BJ (cell line): ENCODE measurements around the gene SLC25A36. TPM values are rescaled to one million over a fixed set of nuclear protein-coding genes. Genes with fewer than 3 reads are reported as not detected.

Experiments used
- CTCF ChIA-PET: fragments of 350-600 bp; formaldehyde crosslinking; extraction: SDS; loops from one replicate; lab custom pipeline; 2021; ENCODE audit warnings: antibody characterized with exemption, inconsistent platforms; lab: Yijun Ruan, JAX
- POLR2A ChIA-PET: fragments of 300-600 bp; sonication (Branson Sonifier 250); formaldehyde crosslinking; extraction: SDS; loops from one replicate; lab custom pipeline; 2021; ENCODE audit warnings: antibody characterized with exemption; lab: Charles Lee
- DNase-seq: peaks from one replicate; pipeline ENCODE4 v3.0.0-alpha.2; 2011; ENCODE audit warnings: low read depth
- H3K27me3 ChIP-seq: 2 replicates; pipeline ENCODE4 v1.6.0; 2011; ENCODE audit warnings: low read length; ENCODE audit not compliant: control insufficient read depth, insufficient read depth
- H3K36me3 ChIP-seq: 2 replicates; pipeline ENCODE4 v1.5.1; 2011; ENCODE audit warnings: low read length; ENCODE audit not compliant: control insufficient read depth, insufficient read depth
- H3K4me3 ChIP-seq: 2 replicates; pipeline ENCODE4 v1.5.1; 2011; ENCODE audit warnings: low read depth, mild to moderate bottlenecking, control low read depth, low read length
- CTCF ChIP-seq: IDR thresholded peaks from 2 replicates; pipeline ENCODE4 v1.5.1; 2011; ENCODE audit warnings: low read depth, mild to moderate bottlenecking, control low read depth, inconsistent platforms, low read length, moderate library complexity; ENCODE audit not compliant: insufficient read depth
- polyA plus RNA-seq: library from polyadenylated mRNA; depleted of rRNA; stranded (reverse); fragments of >200 nt; gene quantifications from 2 replicates; pipeline ENCODE4 v1.2.3, GENCODE V29; 2011; rRNA removed

SLC25A36 gene
- polyA plus RNA-seq, 1 experiment: 32.0 TPM

GRCh38 chr3:141021261-141021660 lies 79.6 kb downstream of the SLC25A36 start:
- CTCF ChIA-PET: interaction anchor here (1.1 to 1.3 kb wide), 2 partner anchors 10 to 85 kb away, joined by 3 to 5 read pairs; no protein-coding TSS in a partner anchor
- H3K27me3 ChIP-seq: no peaks in the 10 kb centered on the region
- H3K36me3 ChIP-seq: no peaks in the 10 kb centered on the region
- DNase-seq: no peak
- H3K4me3 ChIP-seq: no peak overlapping the region
- POLR2A ChIA-PET: no interaction called here
- no peak for TF ChIP-seq CTCF

Other genes starting within 250 kb of the SLC25A36 start
- not detected in 2 replicates for gene SPSB4, start 109.5 kb downstream of the SLC25A36 start, polyA plus RNA-seq